Measurements from ENCODE around the gene EIF4EBP2. TPM values are rescaled to one million over a fixed set of nuclear protein-coding genes. Genes with fewer than 3 reads are reported as not detected.

Gene EIF4EBP2
- total and polyA plus RNA-seq, 2 of the 13 experiments (the other 11 are each of a cell fraction or from before 2014, with no cell fraction given), result 16.9 to 22.0 TPM

DNA sequence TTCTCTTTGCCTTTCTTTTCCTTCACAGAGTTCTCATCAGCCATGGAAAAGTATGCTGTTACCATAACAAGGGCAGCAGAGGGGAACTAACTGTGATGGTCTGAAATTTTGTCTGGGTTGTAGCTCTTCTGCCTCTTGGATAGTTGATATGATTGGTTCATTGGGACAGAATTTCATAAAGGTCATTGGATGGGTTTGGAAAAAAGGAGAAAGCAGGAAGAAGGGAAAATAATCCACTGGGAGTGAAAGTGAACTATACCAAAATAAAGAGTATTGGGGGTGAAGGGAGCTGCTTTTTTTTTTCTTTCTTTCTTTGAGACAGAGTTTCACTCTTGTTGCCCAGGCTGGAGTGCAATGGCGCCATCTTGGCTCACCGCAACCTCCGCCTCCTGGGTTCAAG, 5.8 kb downstream of the EIF4EBP2 start:
- Histone ChIP-seq H3K9me3 (ENCODE audit: low read length) (no peaks in the 10 kb centered on the region), H2AFZ (ENCODE audit: low read length) (no peak overlapping the region), H3K27me3 (ENCODE audit: control insufficient read depth in 1 of 2, insufficient read depth in 2 of 2, low read length in 2 of 2) (no peaks in the 10 kb centered on the region; a peak in 1 of 5 replicates), H3K4me2 (ENCODE audit: low read depth, low read length) (no peak overlapping the region), H3K79me2 (ENCODE audit: insufficient read depth, low read length) (peaks cover 70% of the 10 kb centered on the region), H4K20me1 (ENCODE audit: insufficient read depth, low read length) (peaks cover 51% of the 10 kb centered on the region), H3K36me3 (replicated peaks in 1 of 2; ENCODE audit: control insufficient read depth in 1 of 2, insufficient read depth in 2 of 2, low read length in 2 of 2) (peaks cover 2 to 16% of the 10 kb centered on the region in 2 experiments; a peak in 3 of 5 replicates), H3K4me3 (replicated peaks in 1 of 3; ENCODE audit: insufficient read depth in 1 of 3, low read depth in 2 of 3, low read length in 3 of 3) (no peak overlapping the region), H3K27ac (ENCODE audit: extremely low read length, insufficient read depth, low read length) (no peak overlapping the region), H3K9ac (ENCODE audit: insufficient read depth, low read depth, low read length) (no peak overlapping the region), H3K4me1 (ENCODE audit: insufficient read depth, low read length) (peaks cover 68% of the 10 kb centered on the region)
- ChIA-PET CTCF (ENCODE audit: low intra/inter-chr PET ratio, low total read pairs) (no interaction called here), POLR2A (interaction anchor here (1.1 to 1.7 kb wide), 2 partner anchors 21 to 86 kb away, joined by 3 read pairs; no protein-coding TSS in a partner anchor)
- intact Hi-C loops (cut with micrococcal nuclease; ENCODE audit: unreplicated experiment) (no loop called here), in situ Hi-C loops (cut with HindIII; ENCODE audit: extremely low pct_ligation_motif_present, low pct_unique_long_range_greater_than_20kb) (no loop called here)
- TF ChIP-seq ZNF484 (CRISPR knock-in tag; IDR thresholded peaks at IDR 0.05; ENCODE audit: borderline replicate concordance, low read depth) (no peak), THAP11 (CRISPR knock-in tag; IDR thresholded peaks at IDR 0.05) (no peak), ZNF556 (CRISPR knock-in tag; IDR thresholded peaks at IDR 0.05; ENCODE audit: borderline replicate concordance) (no peak), NR2F6 (IDR thresholded peaks at IDR 0.05) (no peak), NR2F6 (CRISPR knock-in tag; IDR thresholded peaks at IDR 0.05) (no peak)
- TF ChIP-seq, protein P1, sequence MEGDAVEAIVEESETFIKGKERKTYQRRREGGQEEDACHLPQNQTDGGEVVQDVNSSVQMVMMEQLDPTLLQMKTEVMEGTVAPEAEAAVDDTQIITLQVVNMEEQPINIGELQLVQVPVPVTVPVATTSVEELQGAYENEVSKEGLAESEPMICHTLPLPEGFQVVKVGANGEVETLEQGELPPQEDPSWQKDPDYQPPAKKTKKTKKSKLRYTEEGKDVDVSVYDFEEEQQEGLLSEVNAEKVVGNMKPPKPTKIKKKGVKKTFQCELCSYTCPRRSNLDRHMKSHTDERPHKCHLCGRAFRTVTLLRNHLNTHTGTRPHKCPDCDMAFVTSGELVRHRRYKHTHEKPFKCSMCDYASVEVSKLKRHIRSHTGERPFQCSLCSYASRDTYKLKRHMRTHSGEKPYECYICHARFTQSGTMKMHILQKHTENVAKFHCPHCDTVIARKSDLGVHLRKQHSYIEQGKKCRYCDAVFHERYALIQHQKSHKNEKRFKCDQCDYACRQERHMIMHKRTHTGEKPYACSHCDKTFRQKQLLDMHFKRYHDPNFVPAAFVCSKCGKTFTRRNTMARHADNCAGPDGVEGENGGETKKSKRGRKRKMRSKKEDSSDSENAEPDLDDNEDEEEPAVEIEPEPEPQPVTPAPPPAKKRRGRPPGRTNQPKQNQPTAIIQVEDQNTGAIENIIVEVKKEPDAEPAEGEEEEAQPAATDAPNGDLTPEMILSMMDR (CRISPR knock-in tag; IDR thresholded peaks at IDR 0.05), result no peak
- no peak for ATAC-seq
- no peak for FAIRE-seq
- no peak for DNase-seq (ENCODE audit: low spot score)
- BruUV-seq (replicated peaks), result no TSS peak
- 98% methylated on average over 3 of the region's 3 CpGs for WGBS (ENCODE audit: low lambda C conversion rate)

GRCh38 chr10:70410608-70411007, 6.7 kb downstream of the EIF4EBP2 start:
- no peak for ATAC-seq

More at GRCh38 chr10:70410608-70411007, 6.7 kb downstream of the EIF4EBP2 start:
- no peak overlapping the region for H3K27ac ChIP-seq (ENCODE audit: extremely low read length, insufficient read depth, low read length)
- 93% methylated on average over 1 of the region's 1 CpG for WGBS (ENCODE audit: low lambda C conversion rate)
- no peaks in the 10 kb centered on the region for H3K9me3 ChIP-seq (ENCODE audit: low read length)
- H2AFZ ChIP-seq (ENCODE audit: low read length), result no peak overlapping the region
- no peak overlapping the region for H3K4me3 ChIP-seq (replicated peaks in 1 of 3; ENCODE audit: insufficient read depth in 1 of 3, low read depth in 2 of 3, low read length in 3 of 3)
- FAIRE-seq, result no peak
- intact Hi-C loops (cut with micrococcal nuclease; ENCODE audit: unreplicated experiment), result no loop called here
- ChIA-PET CTCF (ENCODE audit: low intra/inter-chr PET ratio, low total read pairs) (no interaction called here), POLR2A (no interaction called here)
- H3K27me3 ChIP-seq (ENCODE audit: control insufficient read depth in 1 of 2, insufficient read depth in 2 of 2, low read length in 2 of 2), result no peaks in the 10 kb centered on the region
- in situ Hi-C loops (cut with HindIII; ENCODE audit: extremely low pct_ligation_motif_present, low pct_unique_long_range_greater_than_20kb), result no loop called here
- H4K20me1 ChIP-seq (ENCODE audit: insufficient read depth, low read length), result peaks cover 46% of the 10 kb centered on the region
- peaks cover 73% of the 10 kb centered on the region for H3K4me1 ChIP-seq (ENCODE audit: insufficient read depth, low read length)
- DNase-seq (ENCODE audit: low spot score), result no peak
- H3K4me2 ChIP-seq (ENCODE audit: low read depth, low read length), result no peak overlapping the region
- BruUV-seq (replicated peaks), result no TSS peak
- peaks cover 2 to 16% of the 10 kb centered on the region in 2 experiments; a peak in 3 of 5 replicates for H3K36me3 ChIP-seq (replicated peaks in 1 of 2; ENCODE audit: control insufficient read depth in 1 of 2, insufficient read depth in 2 of 2, low read length in 2 of 2)
- H3K79me2 ChIP-seq (ENCODE audit: insufficient read depth, low read length), result peaks cover 67% of the 10 kb centered on the region
- no peak for TF ChIP-seq ZNF619 (CRISPR knock-in tag; IDR thresholded peaks at IDR 0.05)
- TF ChIP-seq CBX1 (IDR thresholded peaks at IDR 0.05; ENCODE audit: low read depth), result no peak
- no peak for TF ChIP-seq TAF15 (IDR thresholded peaks at IDR 0.05; ENCODE audit: low read depth, low read length, poor library complexity, severe bottlenecking)
- 0 out of 2 replicates have a peak, but pooled peaks have one; percentile 12 for TF ChIP-seq RBFOX2 (IDR thresholded peaks at IDR 0.05; ENCODE audit: low read depth, low read length)
- no peak overlapping the region for H3K9ac ChIP-seq (ENCODE audit: insufficient read depth, low read depth, low read length)
